Measurements from ENCODE around the gene ENGASE. TPM values are rescaled to one million over a fixed set of nuclear protein-coding genes. Genes with fewer than 3 reads are reported as not detected.

Gene ENGASE
- total and polyA plus RNA-seq, 3 donors from 2014 or later = 20.3 to 48.5 (median 34.9) TPM

- no peak overlapping the region for H3K4me3 ChIP-seq
- intact Hi-C loops (cut with DNase I; ENCODE audit: low total_unique reads) = no loop called here
- no peaks in the 10 kb centered on the region for H3K36me3 ChIP-seq (ENCODE audit: low read depth, missing control alignments)
- H3K27ac ChIP-seq = no peak overlapping the region
- H3K27me3 ChIP-seq = no peaks in the 10 kb centered on the region
- no peaks in the 10 kb centered on the region for H3K9me3 ChIP-seq
- peaks cover 17% of the 10 kb centered on the region for H3K4me1 ChIP-seq
- TF ChIP-seq POLR2A (IDR thresholded peaks at IDR 0.05) = no peak
- WGBS, 2 donors = 90 to 96% methylated on average over 6 of the region's 6 CpGs
- no peak for DNase-seq
These were observed 38.9 kb upstream of the ENGASE start for GRCh38 chr17:79035686-79036085.

- H3K36me3 ChIP-seq (ENCODE audit: low read depth, missing control alignments) = no peaks in the 10 kb centered on the region
- no peaks in the 10 kb centered on the region for H3K27me3 ChIP-seq
- no peak for TF ChIP-seq CTCF (IDR thresholded peaks at IDR 0.05)
- no peak for TF ChIP-seq POLR2A (IDR thresholded peaks at IDR 0.05)
- no peak for DNase-seq
- H3K9me3 ChIP-seq = no peaks in the 10 kb centered on the region
- H3K4me3 ChIP-seq = no peak overlapping the region
- WGBS, 2 donors = 92 to 95% methylated on average over 6 of the region's 6 CpGs
- H3K27ac ChIP-seq = no peak overlapping the region
- H3K4me1 ChIP-seq = peaks cover 17% of the 10 kb centered on the region
- intact Hi-C loops (cut with DNase I; ENCODE audit: low total_unique reads) = no loop called here
These were observed 38.4 kb upstream of the ENGASE start for GRCh38 chr17:79036181-79036580.

- H3K27me3 ChIP-seq = no peaks in the 10 kb centered on the region
- peaks cover 17% of the 10 kb centered on the region for H3K4me1 ChIP-seq
- intact Hi-C loops (cut with DNase I; ENCODE audit: low total_unique reads) = no loop called here
- H3K36me3 ChIP-seq (ENCODE audit: low read depth, missing control alignments) = no peaks in the 10 kb centered on the region
- no peak overlapping the region for H3K27ac ChIP-seq
- H3K4me3 ChIP-seq = no peak overlapping the region
- TF ChIP-seq POLR2A (IDR thresholded peaks at IDR 0.05) (no peak), CTCF (IDR thresholded peaks at IDR 0.05) (no peak)
- no peaks in the 10 kb centered on the region for H3K9me3 ChIP-seq
- WGBS, 2 donors = 68 to 84% methylated on average over 3 of the region's 3 CpGs
- no peak for DNase-seq
These were observed 38.0 kb upstream of the ENGASE start for GRCh38 chr17:79036596-79036995.

- Histone ChIP-seq H3K27me3 (no peaks in the 10 kb centered on the region), H3K27ac (no peak overlapping the region), H3K36me3 (ENCODE audit: low read depth, missing control alignments) (no peaks in the 10 kb centered on the region), H3K4me1 (peaks cover 15% of the 10 kb centered on the region), H3K9me3 (no peaks in the 10 kb centered on the region), H3K4me3 (no peak overlapping the region)
- DNase-seq = no peak
- intact Hi-C loops (cut with DNase I; ENCODE audit: low total_unique reads) = no loop called here
- 75% methylated on average over 7 to 8 of the region's 8 CpGs for WGBS, 2 donors
- no peak for TF ChIP-seq CTCF (IDR thresholded peaks at IDR 0.05)
- no peak for TF ChIP-seq POLR2A (IDR thresholded peaks at IDR 0.05)
These were observed 36.0 kb upstream of the ENGASE start for GRCh38 chr17:79038545-79039135.

GRCh38 chr17:79039171-79039570 is 35.5 kb upstream of the ENGASE start:
- H3K4me1 ChIP-seq = peaks cover 10% of the 10 kb centered on the region
- H3K27me3 ChIP-seq = no peaks in the 10 kb centered on the region
- no peak overlapping the region for H3K27ac ChIP-seq
- no peak overlapping the region for H3K4me3 ChIP-seq
- intact Hi-C loops (cut with DNase I; ENCODE audit: low total_unique reads) = no loop called here
- H3K9me3 ChIP-seq = no peaks in the 10 kb centered on the region
- DNase-seq = no peak
- TF ChIP-seq POLR2A (IDR thresholded peaks at IDR 0.05) (no peak), CTCF (IDR thresholded peaks at IDR 0.05) (no peak)
- no peaks in the 10 kb centered on the region for H3K36me3 ChIP-seq (ENCODE audit: low read depth, missing control alignments)
- 98 to 99% methylated on average over 8 of the region's 8 CpGs for WGBS, 2 donors

Data from testis (tissue), 3 donors.